HL-60 (cell line): Measurements from ENCODE around the gene IVD.
A peak's percentile ranks its signal among the peaks of the same experiment; 100 is the strongest.
"Not testable (repeated sequence)": the region's sequence is repeated elsewhere in the genome, so short reads cannot be mapped to it uniquely, and the experiment has no call there.

Experiments
- DNase-seq, 2 experiments: peaks; one replicate each; pipeline ENCODE4 v3.0.0-alpha.2; 2010 to 2020; ENCODE audit warnings: low read depth in 1 of 2, low spot score in 1 of 2
- H3K27ac ChIP-seq: fragments of 250-450 bp; sonication (Bioruptor Pico); replicated peaks from 2 replicates; pipeline ENCODE4 v1.5.1; 2020; ENCODE audit warnings: mild to moderate bottlenecking, moderate library complexity
- H3K27me3 ChIP-seq: fragments of 250-450 bp; sonication (Bioruptor Pico); 2 replicates; pipeline ENCODE4 v1.5.1; 2021; ENCODE audit warnings: mild to moderate bottlenecking, moderate library complexity; ENCODE audit not compliant: insufficient read depth, poor library complexity, severe bottlenecking
- H3K4me3 ChIP-seq: replicated peaks from 2 replicates; pipeline ENCODE4 v1.5.1; 2011; ENCODE audit warnings: mild to moderate bottlenecking, control low read depth, low read length; ENCODE audit not compliant: insufficient read depth
- CTCF ChIP-seq: IDR thresholded peaks from one replicate; pipeline ENCODE4 v1.5.1; 2011; ENCODE audit warnings: low read length, control low read depth, inconsistent platforms; ENCODE audit not compliant: insufficient read depth
- GABPA ChIP-seq: IDR thresholded peaks from 2 replicates; pipeline ENCODE4 v1.6.1; 2012; ENCODE audit warnings: low read depth
- POLR2AphosphoS5 ChIP-seq: IDR thresholded peaks from 2 replicates; pipeline ENCODE4 v1.6.1; 2012; ENCODE audit warnings: low read depth
- REST ChIP-seq: IDR thresholded peaks from 2 replicates; pipeline ENCODE4 v1.6.1; 2012; ENCODE audit warnings: low read depth; ENCODE audit not compliant: insufficient replicate concordance
- SPI1 ChIP-seq: IDR thresholded peaks from 2 replicates; pipeline ENCODE4 v1.6.1; 2012; ENCODE audit warnings: low read depth, mild to moderate bottlenecking, borderline replicate concordance

Gene IVD

GRCh38 chr15:40450047-40450446 is 44.5 kb downstream of the IVD start:
- no peak overlapping the region for H3K4me3 ChIP-seq
- no peak for TF ChIP-seq CTCF
- TF ChIP-seq REST, result no peak
- TF ChIP-seq SPI1, result no peak
- no peak for TF ChIP-seq POLR2AphosphoS5
- TF ChIP-seq GABPA, result no peak
- no peak for DNase-seq
- no peak overlapping the region for H3K27ac ChIP-seq
- H3K27me3 ChIP-seq, result no peaks in the 10 kb centered on the region

- Histone ChIP-seq H3K27me3 (no peaks in the 10 kb centered on the region), H3K4me3 (no peak overlapping the region), H3K27ac (no peak overlapping the region)
- no peak for TF ChIP-seq REST
- TF ChIP-seq POLR2AphosphoS5, result no peak
- TF ChIP-seq GABPA, result no peak
- TF ChIP-seq SPI1, result no peak
- no peak for TF ChIP-seq CTCF
- no peak for DNase-seq
Observed at GRCh38 chr15:40451527-40452158, 46.0 kb downstream of the IVD start.

- Histone ChIP-seq H3K27me3 (no peaks in the 10 kb centered on the region), H3K4me3 (no peak overlapping the region), H3K27ac (no peak overlapping the region)
- DNase-seq, result peak in 1 of 2 experiments; percentile 24
- TF ChIP-seq POLR2AphosphoS5 (no peak), GABPA (no peak), SPI1 (no peak), CTCF (no peak), REST (no peak)
Observed at GRCh38 chr15:40452296-40453090, 46.9 kb downstream of the IVD start.

- H3K27ac ChIP-seq, H3K27me3 ChIP-seq, H3K4me3 ChIP-seq, DNase-seq: not testable (repeated sequence)
Observed at GRCh38 chr15:40453941-40454340, 48.3 kb downstream of the IVD start.
